A549 (cell line): ENCODE measurements around the gene GPR173. TPM values are rescaled to one million over a fixed set of nuclear protein-coding genes. Genes with fewer than 3 reads are reported as not detected.

Experiments used
- ATAC-seq, 2 experiments: fragments of 200-7000 bp in 1 of 2; fragments of >200 bp in 1 of 2; cut with Nextera tagmentation in 1 of 2; cut with Tn5 transposase in 1 of 2; 3 replicates each; pipeline versions ENCODE4 v1.8.0 to v1.9.1; 2018 to 2020; ENCODE audit warnings: mild to moderate bottlenecking in 1 of 2, moderate library complexity in 1 of 2
- CTCF ChIA-PET: fragments of 300-600 bp; sonication (Branson Sonifier 250); formaldehyde crosslinking; extraction: SDS; loops from one replicate; lab custom pipeline; 2021; ENCODE audit warnings: antibody characterized with exemption, inconsistent platforms; lab: Yijun Ruan, JAX
- POLR2A ChIA-PET: fragments of 350-600 bp; formaldehyde crosslinking; extraction: SDS; loops from one replicate; lab custom pipeline; 2021; ENCODE audit warnings: antibody characterized with exemption, inconsistent platforms; lab: Yijun Ruan, JAX
- DNase-seq, 2 experiments: peaks; one replicate each; pipeline versions ENCODE4 v3.0.0 to v3.0.0-alpha.2; 2011 to 2016; ENCODE audit warnings: low read depth in 1 of 2, low spot score in 1 of 2
- FAIRE-seq: peaks from 2 replicates; lab custom pipeline; 2011; peaks lifted over from hg19 to GRCh38; lab: Jason Lieb, UNC
- H3K27ac ChIP-seq, 2 experiments: fragments of >200 bp; sonication (Bioruptor Twin); formaldehyde crosslinking; 3 replicates each; pipeline ENCODE4 v1.5.1; 2016 to 2017
- H3K4me1 ChIP-seq: fragments of >200 bp; sonication (Bioruptor Twin); formaldehyde crosslinking; 3 replicates; pipeline ENCODE4 v1.6.1; 2016
- H3K4me2 ChIP-seq: fragments of >200 bp; sonication (Bioruptor Twin); formaldehyde crosslinking; 3 replicates; pipeline ENCODE4 v1.6.1; 2016
- H3K4me3 ChIP-seq: fragments of >200 bp; sonication (Bioruptor Twin); formaldehyde crosslinking; 3 replicates; pipeline ENCODE4 v1.5.1; 2016
- H3K9me3 ChIP-seq: fragments of >200 bp; sonication (Bioruptor Twin); formaldehyde crosslinking; 3 replicates; pipeline ENCODE4 v1.6.1; 2016
- BHLHE40 ChIP-seq: IDR thresholded peaks from 2 replicates; pipeline ENCODE4 v1.6.1; 2012; ENCODE audit warnings: low read depth, low read length, inconsistent platforms
- CBX2 ChIP-seq: fragments of 200-600 bp; sonication (generic); IDR thresholded peaks from 2 replicates; pipeline ENCODE4 v1.6.1; 2016; ENCODE audit warnings: low read depth, mild to moderate bottlenecking, borderline replicate concordance
- CEBPB ChIP-seq, 2 experiments: fragments of >200 bp in 1 of 2; sonication (Bioruptor Twin) in 1 of 2; formaldehyde crosslinking in 1 of 2; IDR thresholded peaks; 2 replicates each; pipeline ENCODE4 v1.6.1; 2012 to 2016
- E2F6 ChIP-seq: IDR thresholded peaks from 2 replicates; pipeline ENCODE4 v1.6.1; 2012; ENCODE audit warnings: low read depth, borderline replicate concordance
- EHF ChIP-seq: fragments of 250-450 bp; sonication (Bioruptor Pico); IDR thresholded peaks from 2 replicates; pipeline ENCODE4 v1.5.0; 2020; ENCODE audit warnings: mild to moderate bottlenecking
- EHMT2 ChIP-seq: fragments of 200-600 bp; sonication (generic); IDR thresholded peaks from 2 replicates; pipeline ENCODE4 v1.6.1; 2016; ENCODE audit warnings: antibody characterized with exemption, low read depth, mild to moderate bottlenecking, moderate library complexity
- ESRRA ChIP-seq: fragments of 150-350 bp; IDR thresholded peaks from 2 replicates; pipeline ENCODE4 v1.6.1; 2014; ENCODE audit warnings: mild to moderate bottlenecking, low read length, borderline replicate concordance
- FOSB ChIP-seq: fragments of 250-450 bp; sonication (Bioruptor Pico); IDR thresholded peaks from 2 replicates; pipeline ENCODE4 v1.5.0; 2020; ENCODE audit warnings: mild to moderate bottlenecking, moderate library complexity
- GATA3 ChIP-seq: IDR thresholded peaks from 2 replicates; pipeline ENCODE4 v1.6.1; 2012; ENCODE audit warnings: borderline replicate concordance
- HES2 ChIP-seq: fragments of >200 bp; sonication (Bioruptor Twin); formaldehyde crosslinking; IDR thresholded peaks from 2 replicates; pipeline ENCODE4 v1.6.1; 2016
- HEYL ChIP-seq: fragments of 250-450 bp; sonication (Bioruptor Pico); IDR thresholded peaks from 2 replicates; pipeline ENCODE4 v1.8.0; 2021; ENCODE audit warnings: mild to moderate bottlenecking, moderate library complexity
- HMGXB4 ChIP-seq: fragments of 250-450 bp; sonication (Bioruptor Pico); IDR thresholded peaks from 2 replicates; pipeline ENCODE4 v1.5.0; 2021; ENCODE audit warnings: mild to moderate bottlenecking, moderate library complexity, borderline replicate concordance
- HOXB13 ChIP-seq: fragments of 250-450 bp; sonication (Bioruptor Pico); IDR thresholded peaks from 2 replicates; pipeline ENCODE4 v1.5.0; 2020; ENCODE audit warnings: low read depth, mild to moderate bottlenecking, moderate library complexity
- JUN ChIP-seq, 2 experiments: fragments of >200 bp; sonication (Bioruptor Twin); formaldehyde crosslinking; IDR thresholded peaks; 2 replicates in 1 of 2; 3 replicates in 1 of 2; pipeline ENCODE4 v1.6.1; 2016 to 2017
- MAFK ChIP-seq: fragments of 450-650 bp; IDR thresholded peaks from 2 replicates; pipeline ENCODE4 v1.6.1; 2014; ENCODE audit not compliant: partially characterized antibody
- MAX ChIP-seq: IDR thresholded peaks from 2 replicates; pipeline ENCODE4 v1.6.1; 2012
- MYC ChIP-seq: IDR thresholded peaks from 2 replicates; pipeline ENCODE4 v1.6.1; 2012; ENCODE audit warnings: mild to moderate bottlenecking, inconsistent platforms, low read length, improper control_type of control experiment, borderline replicate concordance
- NFE2L2 ChIP-seq: fragments of 150-350 bp; conservative IDR thresholded peaks from 2 replicates; pipeline ENCODE4 v1.6.1; 2014; ENCODE audit warnings: low read length
- PHF8 ChIP-seq: fragments of 200-600 bp; sonication (generic); IDR thresholded peaks from 2 replicates; pipeline ENCODE4 v1.6.1; 2016; ENCODE audit warnings: low read depth, mild to moderate bottlenecking, antibody characterized with exemption, moderate library complexity, borderline replicate concordance
- POLR2A ChIP-seq: IDR thresholded peaks from 2 replicates; pipeline ENCODE4 v1.6.1; 2012; ENCODE audit warnings: mild to moderate bottlenecking, low read length
- POLR2AphosphoS2 ChIP-seq: conservative IDR thresholded peaks from 2 replicates; pipeline ENCODE4 v1.6.1; 2012; ENCODE audit warnings: low read length, improper control_type of control experiment, inconsistent platforms
- RFX5 ChIP-seq: fragments of 450-650 bp; IDR thresholded peaks from 2 replicates; pipeline ENCODE4 v1.7.1; 2014; ENCODE audit warnings: antibody characterized with exemption, mild to moderate bottlenecking, moderate library complexity
- RNF2 ChIP-seq: fragments of 200-600 bp; sonication (generic); IDR thresholded peaks from 2 replicates; pipeline ENCODE4 v1.6.1; 2016; ENCODE audit warnings: low read depth, mild to moderate bottlenecking, antibody characterized with exemption, moderate library complexity, borderline replicate concordance
- SMC3 ChIP-seq: fragments of >200 bp; sonication (Bioruptor Twin); formaldehyde crosslinking; IDR thresholded peaks from 3 replicates; pipeline ENCODE4 v1.6.1; 2018; ENCODE audit warnings: inconsistent platforms
- TFCP2L1 ChIP-seq: fragments of 250-450 bp; sonication (Bioruptor Pico); IDR thresholded peaks from 2 replicates; pipeline ENCODE4 v1.5.0; 2021; ENCODE audit warnings: mild to moderate bottlenecking
- TP53 ChIP-seq: fragments of 250-450 bp; sonication (Bioruptor Pico); IDR thresholded peaks from 2 replicates; pipeline ENCODE4 v1.5.0; 2021; ENCODE audit warnings: mild to moderate bottlenecking, moderate library complexity
- ZC3H11A ChIP-seq: fragments of 450-650 bp; IDR thresholded peaks from 2 replicates; pipeline ENCODE4 v1.6.1; 2014; ENCODE audit warnings: antibody characterized with exemption, mild to moderate bottlenecking
- ZFP36 ChIP-seq: fragments of 450-650 bp; IDR thresholded peaks from 2 replicates; pipeline ENCODE4 v1.6.1; 2014; ENCODE audit warnings: borderline replicate concordance; ENCODE audit not compliant: partially characterized antibody
- WGBS: methylation state at CpG from one replicate; pipeline ENCODE4 v1.1.6; 2017; ENCODE audit errors: missing lambda C conversion rate; 5-methylcytosine and 5-hydroxymethylcytosine counted together
- polyA plus RNA-seq, 4 experiments: library from polyadenylated mRNA; depleted of rRNA in 3 of 4; stranded (reverse); fragments of >200 nt; fragmentation: RNase III in 1 of 4; extraction: RNeasy Plus Mini Kit Qiagen cat#74134 plus additional on column Dnase treatment in 1 of 4; gene quantifications; 2 replicates in 3 of 4; 3 replicates in 1 of 4; pipeline ENCODE4 v1.2.3, GENCODE V29; 2011 to 2017
- small RNA-seq, 6 experiments: library from RNA; depleted of rRNA; stranded (forward); fragments of <200 nt; gene quantifications; one replicate each; pipeline ENCODE3, GENCODE V24; 2012

Gene GPR173
- polyA plus RNA-seq, 2 of the 4 experiments (the other 2 are of a cell fraction) = 0.03 TPM; not detected in 1

GRCh38 chrX:53126377-53126776 is 77.8 kb downstream of the GPR173 start:
- TF ChIP-seq POLR2AphosphoS2 (no peak), TFCP2L1 (CRISPR knock-in tag) (no peak), HOXB13 (CRISPR knock-in tag) (no peak), POLR2A (no peak), MYC (no peak), GATA3 (no peak), FOSB (CRISPR knock-in tag) (no peak), TP53 (no peak), RFX5 (no peak), HEYL (CRISPR knock-in tag) (no peak), ZC3H11A (no peak), SMC3 (no peak), ZFP36 (no peak), JUN (IDR thresholded peaks at IDR 0.05) (no peak), MAX (no peak)
- FAIRE-seq (peak; percentile 83), ATAC-seq (no peak), DNase-seq (no peak)
- Histone ChIP-seq H3K4me3 (no peak overlapping the region), H3K27ac (no peak overlapping the region), H3K4me2 (no peak overlapping the region), H3K4me1 (no peaks in the 10 kb centered on the region), H3K9me3 (peaks cover 7% of the 10 kb centered on the region; the same call in 2 of the 3 replicates)
- ChIA-PET POLR2A (no interaction called here), CTCF (no interaction called here)
- WGBS = 96% methylated on average over 2 of the region's 2 CpGs

GRCh38 chrX:53128097-53128749 is 79.6 kb downstream of the GPR173 start:
- DNase-seq (no peak), FAIRE-seq (no peak), ATAC-seq (no peak)
- Histone ChIP-seq H3K9me3 (peaks cover 7% of the 10 kb centered on the region; the same call in 2 of the 3 replicates), H3K4me2 (no peak overlapping the region), H3K4me3 (no peak overlapping the region), H3K4me1 (no peaks in the 10 kb centered on the region), H3K27ac (no peak overlapping the region)
- 82% methylated on average over 3 of the region's 3 CpGs for WGBS
- no peak for TF ChIP-seq EHMT2
- TF ChIP-seq JUN (IDR thresholded peaks at IDR 0.05) = no peak
- no peak for TF ChIP-seq MAFK
- no peak for TF ChIP-seq HEYL (CRISPR knock-in tag)
- TF ChIP-seq EHF = no peak
- TF ChIP-seq RNF2 = no peak
- TF ChIP-seq ESRRA = no peak
- no peak for TF ChIP-seq E2F6
- no peak for TF ChIP-seq TP53
- TF ChIP-seq HMGXB4 (CRISPR knock-in tag) = no peak
- no peak for TF ChIP-seq ZFP36
- TF ChIP-seq CBX2 = no peak
- no peak for TF ChIP-seq PHF8
- TF ChIP-seq BHLHE40 = no peak
- TF ChIP-seq HES2 = no peak
- TF ChIP-seq NFE2L2 = no peak
- no peak for TF ChIP-seq RFX5
- TF ChIP-seq GATA3 = no peak
- no peak for TF ChIP-seq CEBPB (IDR thresholded peaks at IDR 0.05)
- ChIA-PET POLR2A (no interaction called here), CTCF (no interaction called here)

Small RNAs within 50 kb of the gene (small RNA-seq; reads per million reads assigned to genes)
- 0 reads per million in 6 experiments for gene AL591212.2

Other genes starting within 250 kb of the GPR173 start
- gene XAGE5, start 237.5 kb upstream of the GPR173 start, polyA plus RNA-seq (2011; rRNA removed) = not detected in 2 replicates
- gene XAGE5, start 237.5 kb upstream of the GPR173 start, polyA plus RNA-seq (2017; fragmentation: RNase III; extraction: RNeasy Plus Mini Kit Qiagen cat#74134 plus additional on column Dnase treatment) = not detected in 3 replicates
- not detected in 2 replicates for gene XAGE3, start 180.7 kb upstream of the GPR173 start, polyA plus RNA-seq (2011; rRNA removed)
- gene XAGE3, start 180.7 kb upstream of the GPR173 start, polyA plus RNA-seq (2017; fragmentation: RNase III; extraction: RNeasy Plus Mini Kit Qiagen cat#74134 plus additional on column Dnase treatment) = not detected in 3 replicates
- 18.1 and 29.6 TPM in 2 replicates for gene FAM156B, start 151.5 kb upstream of the GPR173 start, polyA plus RNA-seq (2011; rRNA removed)
- 10.4 to 12.2 TPM (median 11.5 TPM) in 3 replicates for gene FAM156B, start 151.5 kb upstream of the GPR173 start, polyA plus RNA-seq (2017; fragmentation: RNase III; extraction: RNeasy Plus Mini Kit Qiagen cat#74134 plus additional on column Dnase treatment)
- gene FAM156A, start 90.3 kb upstream of the GPR173 start, polyA plus RNA-seq (2011; rRNA removed) = 18.2 and 22.6 TPM in 2 replicates
- gene FAM156A, start 90.3 kb upstream of the GPR173 start, polyA plus RNA-seq (2017; fragmentation: RNase III; extraction: RNeasy Plus Mini Kit Qiagen cat#74134 plus additional on column Dnase treatment) = 19.8 to 24.8 TPM (median 20.1 TPM) in 3 replicates
- gene TSPYL2, start 33.6 kb downstream of the GPR173 start, polyA plus RNA-seq (2011; rRNA removed) = 25.2 and 27.2 TPM in 2 replicates
- 19.9 to 30.0 TPM (median 24.9 TPM) in 3 replicates for gene TSPYL2, start 33.6 kb downstream of the GPR173 start, polyA plus RNA-seq (2017; fragmentation: RNase III; extraction: RNeasy Plus Mini Kit Qiagen cat#74134 plus additional on column Dnase treatment)
- gene KANTR, start 45.4 kb downstream of the GPR173 start, polyA plus RNA-seq (2011; rRNA removed) = 5.3 and 5.7 TPM in 2 replicates
- 2.4 to 3.3 TPM (median 2.6 TPM) in 3 replicates for gene KANTR, start 45.4 kb downstream of the GPR173 start, polyA plus RNA-seq (2017; fragmentation: RNase III; extraction: RNeasy Plus Mini Kit Qiagen cat#74134 plus additional on column Dnase treatment)
- 66.8 and 82.0 TPM in 2 replicates for gene KDM5C, start 176.4 kb downstream of the GPR173 start, polyA plus RNA-seq (2011; rRNA removed)
- 43.9 to 48.9 TPM (median 46.5 TPM) in 3 replicates for gene KDM5C, start 176.4 kb downstream of the GPR173 start, polyA plus RNA-seq (2017; fragmentation: RNase III; extraction: RNeasy Plus Mini Kit Qiagen cat#74134 plus additional on column Dnase treatment)
- gene IQSEC2, start 232.8 kb downstream of the GPR173 start, polyA plus RNA-seq (2011; rRNA removed) = 28.3 and 45.3 TPM in 2 replicates
- gene IQSEC2, start 232.8 kb downstream of the GPR173 start, polyA plus RNA-seq (2017; fragmentation: RNase III; extraction: RNeasy Plus Mini Kit Qiagen cat#74134 plus additional on column Dnase treatment) = 31.9 to 41.4 TPM (median 37.6 TPM) in 3 replicates